HG03097 (cell line): ENCODE results near the gene DDX56.
"Not testable (repeated sequence)": the region's sequence is repeated elsewhere in the genome, so short reads cannot be mapped to it uniquely, and the experiment has no call there.

ENCODE experiments used
- ATAC-seq: cut with Tn5 transposase; IDR thresholded peaks from one replicate; pipeline ENCODE4 v1.9.1; 2021; ENCODE audit not compliant: unreplicated experiment, low FRiP score

The DDX56 gene

DNA sequence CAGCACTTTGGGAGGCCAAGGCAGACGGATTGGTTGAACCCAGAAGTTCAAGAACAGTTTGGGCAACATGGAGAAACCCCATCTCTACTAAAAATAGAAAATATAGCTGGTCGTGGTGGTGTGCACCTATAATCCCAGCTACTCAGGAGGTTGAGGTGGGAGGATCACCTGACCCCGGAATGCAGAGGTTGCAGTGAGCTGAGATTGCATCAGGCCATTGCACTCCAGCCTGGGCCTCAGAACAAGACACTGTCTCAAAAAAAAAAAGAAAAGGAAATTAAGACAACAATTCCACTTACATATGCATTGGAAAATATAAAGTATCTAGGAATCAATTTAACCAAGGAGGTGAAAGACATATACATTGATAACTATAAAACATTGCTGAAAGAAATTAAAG is 25.5 kb upstream of the DDX56 start:
- ATAC-seq = no peak

DNA sequence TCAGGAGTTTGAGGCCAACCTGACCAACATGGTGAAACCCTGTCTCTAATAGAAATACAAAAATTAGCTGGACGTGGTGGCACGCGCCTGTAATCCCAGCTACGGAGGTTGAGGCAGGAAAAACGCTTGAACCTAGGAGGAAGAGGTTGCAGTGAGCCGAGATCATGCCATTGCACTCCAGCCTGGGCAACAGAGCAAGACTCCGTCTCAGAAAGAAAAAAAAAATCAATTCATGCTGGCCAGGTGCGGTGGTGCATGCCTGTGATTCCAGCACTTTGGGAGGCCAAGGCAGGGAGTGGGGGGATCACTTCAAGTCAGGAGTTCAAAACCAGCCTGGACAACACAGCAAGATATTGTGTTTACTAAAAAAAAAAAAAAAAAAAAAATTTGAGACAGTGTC is 23.5 kb upstream of the DDX56 start:
- ATAC-seq = not testable (repeated sequence)

DNA sequence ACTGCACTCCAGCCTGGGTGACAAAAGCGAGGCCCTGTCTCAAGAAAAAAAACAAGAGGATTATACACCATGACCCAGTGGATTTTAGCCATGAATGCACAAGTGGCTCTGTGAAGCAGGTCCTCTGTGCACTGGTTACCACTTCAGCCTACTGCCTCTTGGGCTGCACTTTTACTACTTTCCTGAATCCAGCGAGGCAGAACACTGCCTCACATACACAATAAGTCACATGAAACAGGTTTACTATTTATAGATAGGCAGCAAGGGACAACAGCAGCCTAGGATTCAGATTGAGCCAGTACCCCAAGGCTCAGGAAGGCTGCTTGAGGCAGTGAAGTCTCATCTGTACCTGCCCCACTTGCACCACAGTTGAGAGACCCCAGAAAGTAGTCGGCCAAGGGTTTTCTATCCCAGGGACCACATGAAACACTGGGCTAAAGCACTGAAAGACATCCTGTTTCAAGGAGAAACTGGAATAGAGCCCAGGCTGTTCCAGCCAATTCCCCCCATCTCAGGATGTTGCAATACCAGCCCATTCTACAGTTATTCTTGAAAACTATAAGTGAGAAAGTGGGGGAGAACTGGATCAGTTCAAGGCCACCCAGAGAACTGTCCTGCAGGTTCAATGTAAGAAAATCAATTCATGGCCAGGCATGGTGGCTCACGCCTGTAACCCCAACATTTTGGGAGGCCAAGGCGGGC is 22.4 kb upstream of the DDX56 start:
- ATAC-seq = no peak

DNA sequence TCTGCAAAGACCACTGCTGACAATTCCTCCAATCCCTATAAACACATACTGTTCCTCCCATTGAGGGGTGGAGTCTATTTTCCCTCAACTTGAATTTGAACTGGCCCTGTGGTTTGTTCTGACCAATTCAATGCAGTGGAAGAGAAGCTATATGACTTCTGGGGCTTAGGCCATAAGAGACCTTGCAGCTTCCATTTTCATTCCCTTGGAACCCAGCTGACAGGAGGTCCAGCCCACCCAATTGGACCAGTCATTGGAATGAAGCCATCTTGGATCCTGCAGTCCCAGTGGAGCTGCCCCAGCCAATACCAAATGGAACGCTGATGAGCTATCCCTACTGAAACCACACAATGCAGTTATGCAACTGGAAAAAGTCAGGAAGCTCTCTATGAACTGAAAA is 17.2 kb upstream of the DDX56 start:
- no peak for ATAC-seq

DNA sequence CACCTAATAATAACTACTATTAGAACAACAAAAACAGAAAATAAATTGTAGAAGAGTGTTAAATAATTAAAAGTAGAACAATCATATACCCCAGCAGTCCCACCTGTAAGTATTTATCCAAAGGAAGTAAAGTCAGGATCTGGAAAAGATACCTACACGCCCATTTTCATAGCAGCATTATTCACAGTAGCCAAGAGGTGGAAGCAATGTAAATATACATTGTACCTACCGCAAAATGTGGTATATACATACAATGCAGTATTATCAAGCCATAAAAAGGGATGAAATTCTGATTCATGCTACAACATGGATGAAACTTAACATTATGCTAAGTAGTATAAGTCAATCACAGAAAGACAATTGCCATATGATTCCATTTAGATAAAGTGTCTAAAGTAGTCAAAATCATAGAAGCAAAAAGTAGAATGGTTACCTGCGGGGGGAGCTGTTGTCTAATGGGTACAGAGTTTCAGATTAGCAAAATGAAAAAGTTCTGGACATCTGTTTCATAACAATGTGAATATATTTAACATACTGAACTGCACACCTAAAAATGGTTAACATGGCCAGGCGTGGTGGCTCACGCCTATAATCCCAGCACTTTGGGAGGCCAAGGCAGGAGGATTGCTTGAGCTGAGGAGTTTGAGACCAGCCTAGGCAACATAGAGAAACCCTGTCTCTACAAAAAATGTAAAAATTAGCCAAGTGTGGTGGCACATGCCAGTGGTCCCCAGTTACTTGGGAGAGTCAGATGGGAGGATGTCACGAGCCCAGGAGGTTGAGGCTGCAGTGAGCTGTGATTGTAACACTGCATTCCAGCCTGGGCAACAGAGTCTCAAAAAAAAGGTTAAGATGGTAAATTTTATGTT is 14.4 kb upstream of the DDX56 start:
- ATAC-seq = no peak

DNA sequence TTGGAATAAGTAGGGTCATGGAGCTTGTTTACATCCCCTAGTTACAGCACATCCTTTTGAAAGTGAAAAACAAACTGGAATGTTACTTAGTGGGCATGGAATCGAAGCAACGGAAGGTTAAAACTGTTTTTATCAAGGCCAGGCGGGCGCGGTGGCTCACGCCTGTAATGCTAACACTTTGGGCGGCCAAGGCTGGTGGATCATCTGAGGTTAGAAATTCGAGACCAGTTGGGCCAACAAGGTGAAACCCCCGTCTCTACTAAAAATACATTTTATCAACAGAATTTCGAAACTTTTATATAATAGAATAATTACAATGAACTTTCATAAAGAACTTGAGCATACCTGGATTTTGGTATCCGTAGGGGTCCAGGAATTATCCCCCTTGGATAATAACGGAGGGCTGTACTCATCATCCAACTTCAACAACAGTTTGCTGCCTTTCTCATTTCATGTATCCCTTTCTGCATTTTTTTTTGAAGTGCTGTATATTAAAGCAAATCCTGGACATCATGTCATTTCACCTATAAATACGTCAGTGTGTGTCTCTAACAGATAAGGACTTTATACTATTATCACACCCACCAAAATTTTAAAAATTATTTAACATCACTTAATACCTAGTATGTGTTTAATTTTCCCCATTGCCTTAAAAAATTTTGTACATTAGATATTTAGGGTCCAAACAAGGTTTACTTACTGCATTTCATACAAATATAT is 9.6 kb upstream of the DDX56 start:
- ATAC-seq = no peak

DNA sequence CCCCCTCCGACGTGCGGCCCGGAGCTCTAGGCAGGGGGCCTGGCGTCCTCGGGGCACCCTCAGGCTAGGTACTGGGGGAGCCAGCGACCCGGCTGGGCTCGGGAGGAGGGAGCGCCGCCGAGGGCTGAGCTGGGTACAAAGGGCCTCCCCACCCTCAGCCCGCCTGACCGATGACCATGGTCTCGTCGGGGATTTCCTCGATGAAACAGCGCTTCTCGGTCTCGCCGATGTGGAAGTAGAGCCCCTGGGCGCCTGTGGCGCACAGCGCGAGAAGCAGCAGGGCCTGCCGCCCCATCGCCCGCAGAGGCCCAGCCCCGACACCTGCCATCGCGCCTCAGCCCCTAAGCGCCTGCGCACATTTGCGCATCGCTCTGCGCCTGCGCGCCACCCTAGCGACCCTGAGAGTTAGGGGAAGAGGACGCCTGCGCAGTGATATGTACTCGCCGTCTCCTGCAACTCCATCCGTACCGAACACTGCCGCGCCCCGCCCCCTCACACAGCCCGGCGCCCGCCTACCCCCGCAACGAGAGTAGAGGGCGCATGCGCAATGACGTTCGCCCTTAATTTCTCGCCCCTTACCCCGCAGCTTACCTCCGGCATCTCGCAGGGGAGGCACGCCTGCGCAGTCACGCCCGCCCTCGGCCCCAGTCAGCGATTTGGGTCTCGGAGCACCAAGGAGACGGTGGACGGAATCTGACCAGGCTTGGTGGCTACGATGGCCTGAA is 8.3 kb upstream of the DDX56 start, which contains the start of gene TMED4:
TSS of gene TMED4 (minus strand) at position 353 of the 725 bp plus-strand sequence. CDS start at position 328, 25 bp downstream.
- ATAC-seq = peak; percentile 78

DNA sequence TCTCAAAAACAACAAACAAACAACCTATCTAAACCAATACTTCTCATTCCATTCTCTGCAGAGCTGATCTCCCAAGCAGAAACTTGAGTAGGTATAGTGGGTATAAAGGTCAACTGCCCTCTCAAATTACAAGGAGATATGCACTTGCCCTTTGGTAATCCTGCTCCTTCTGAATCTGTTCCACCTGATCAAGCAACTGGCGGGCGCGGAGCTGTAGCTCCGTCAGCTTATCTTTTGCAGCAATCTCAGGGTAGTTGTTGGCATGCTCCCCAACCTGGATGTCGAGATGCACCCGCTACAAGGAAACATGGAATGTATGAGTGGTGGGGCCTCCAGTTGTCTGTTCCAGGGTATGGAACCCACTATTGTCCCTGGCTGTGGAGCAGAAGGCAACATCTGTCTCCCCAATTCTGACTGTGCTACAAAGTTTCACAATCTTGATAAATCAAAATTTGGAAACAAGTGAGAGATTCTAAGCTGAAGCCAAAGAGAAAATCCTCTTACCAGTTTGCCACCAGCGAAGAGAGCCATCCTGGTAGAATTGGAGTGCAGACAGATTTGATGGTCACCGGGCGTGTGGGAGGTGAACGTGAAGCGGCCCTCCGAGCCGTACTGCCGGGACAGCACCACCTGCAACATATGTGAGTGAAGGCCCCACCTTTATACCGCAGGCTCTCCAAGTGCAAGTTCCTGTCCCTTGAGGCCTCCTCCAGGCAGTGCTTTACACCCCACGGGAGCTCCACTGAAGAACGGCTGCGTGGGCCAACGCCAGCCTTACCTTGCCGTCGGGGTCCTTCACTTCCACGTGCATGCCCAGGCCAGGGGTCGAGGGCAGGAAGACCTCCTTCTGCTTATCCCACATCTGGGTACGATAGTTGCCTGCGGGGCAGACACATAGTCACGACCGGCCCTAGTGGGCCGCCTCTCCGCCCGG is 7.5 kb upstream of the DDX56 start:
- ATAC-seq = peak; percentile 25

DNA sequence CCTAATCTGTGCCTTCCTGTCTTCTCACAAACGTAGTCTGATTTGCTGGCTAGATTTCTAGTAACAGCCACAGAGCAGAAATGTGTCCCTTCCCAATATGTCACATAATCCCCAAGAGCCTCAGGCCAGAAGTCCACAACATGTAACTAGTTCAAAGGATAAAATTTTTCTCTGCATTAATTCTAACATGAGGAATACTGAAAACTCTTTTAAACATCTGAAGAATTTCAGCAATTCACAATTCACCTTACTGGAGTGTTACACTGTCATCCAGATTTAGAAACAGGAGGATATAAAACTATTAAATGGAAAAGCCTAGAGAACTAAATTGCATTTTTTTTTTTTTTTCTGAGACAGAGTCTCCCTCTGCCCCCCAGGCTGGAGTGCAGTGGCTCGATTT is 2.5 kb upstream of the DDX56 start:
- no peak for ATAC-seq

DNA sequence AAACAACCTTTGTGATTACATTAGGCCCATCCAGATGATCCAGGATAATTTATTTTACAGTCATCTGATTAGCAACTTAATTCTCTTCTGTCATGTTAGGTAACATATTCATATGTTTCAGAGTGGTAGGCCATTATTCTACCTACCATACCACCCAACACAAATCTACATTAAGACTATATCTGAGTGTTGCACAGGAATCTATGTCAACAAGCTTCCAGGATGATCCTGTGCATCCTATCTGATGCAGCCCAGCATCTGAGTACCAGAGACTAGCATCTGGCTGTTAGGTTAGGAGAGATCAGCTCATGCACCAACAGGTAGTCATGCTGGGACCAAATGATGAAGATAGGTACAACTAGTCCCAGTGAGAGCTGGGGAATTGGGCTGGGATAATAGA is 1.3 kb upstream of the DDX56 start:
- no peak for ATAC-seq

DNA sequence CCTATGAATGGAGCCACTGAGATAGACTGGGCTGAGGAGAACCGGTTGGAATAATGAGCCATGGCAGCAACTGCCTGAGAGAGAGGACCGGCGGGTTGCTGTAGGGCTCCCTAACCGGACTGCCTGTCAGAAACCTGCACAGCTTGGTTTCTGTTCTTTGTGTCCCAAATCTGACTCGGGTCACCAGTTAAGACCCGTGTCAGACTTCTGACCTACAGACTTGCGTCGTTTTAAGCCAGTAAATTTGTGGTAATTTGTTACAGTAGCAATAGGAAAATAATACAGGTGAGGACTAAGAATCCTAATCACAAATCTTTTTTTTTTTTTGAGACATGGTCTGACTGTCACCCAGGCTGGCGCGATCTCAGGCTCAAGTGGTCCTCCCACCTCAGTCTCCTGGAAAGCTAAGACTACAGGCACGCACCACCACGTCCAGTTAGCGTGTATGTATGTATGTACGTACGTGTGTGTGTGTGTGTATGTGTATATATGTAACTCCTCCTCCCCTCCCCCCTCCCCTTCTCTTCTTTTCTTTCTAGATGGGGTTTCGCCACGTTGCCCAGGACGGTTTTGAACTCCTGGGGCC is 672 bp upstream of the DDX56 start:
- ATAC-seq = no peak

DNA sequence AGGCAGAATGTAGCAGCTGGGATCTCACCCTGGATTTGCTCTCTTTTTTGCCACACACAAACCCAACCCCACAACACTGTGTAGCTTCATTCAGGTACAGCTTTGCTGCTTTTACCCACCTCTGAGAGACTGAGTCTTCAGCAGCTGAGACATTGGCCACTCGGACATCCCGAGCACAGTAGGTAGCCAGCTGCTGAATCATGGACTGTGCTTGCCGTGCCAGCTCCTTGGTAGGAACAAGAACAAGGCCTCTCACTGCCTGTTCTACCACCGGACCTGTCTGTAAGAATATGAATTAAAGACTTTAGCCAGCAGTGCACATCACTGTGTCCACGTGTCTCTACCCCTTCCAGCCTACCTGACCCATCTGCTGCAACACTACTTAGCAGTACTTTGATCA is 937 bp downstream of the DDX56 start:
- ATAC-seq = no peak

DNA sequence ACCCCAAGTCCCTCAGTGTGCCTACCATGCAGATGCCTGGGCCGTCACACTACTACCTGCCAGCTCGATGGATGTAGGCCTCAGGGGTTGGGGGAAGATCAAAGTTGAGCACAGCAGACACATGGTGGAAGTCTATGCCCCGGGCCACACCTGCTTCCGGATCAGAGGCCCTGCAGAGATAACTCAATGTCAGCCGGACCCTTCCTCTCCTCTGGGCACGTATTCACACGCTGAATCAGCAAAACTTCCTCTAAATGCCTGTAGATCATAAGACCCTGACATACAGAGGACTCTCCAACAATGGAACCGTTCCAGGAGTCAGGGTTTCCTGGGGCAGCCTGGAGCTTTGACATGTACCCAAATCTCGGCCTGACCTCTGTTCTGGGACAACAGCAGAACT is 3.7 kb downstream of the DDX56 start:
- no peak for ATAC-seq

DNA sequence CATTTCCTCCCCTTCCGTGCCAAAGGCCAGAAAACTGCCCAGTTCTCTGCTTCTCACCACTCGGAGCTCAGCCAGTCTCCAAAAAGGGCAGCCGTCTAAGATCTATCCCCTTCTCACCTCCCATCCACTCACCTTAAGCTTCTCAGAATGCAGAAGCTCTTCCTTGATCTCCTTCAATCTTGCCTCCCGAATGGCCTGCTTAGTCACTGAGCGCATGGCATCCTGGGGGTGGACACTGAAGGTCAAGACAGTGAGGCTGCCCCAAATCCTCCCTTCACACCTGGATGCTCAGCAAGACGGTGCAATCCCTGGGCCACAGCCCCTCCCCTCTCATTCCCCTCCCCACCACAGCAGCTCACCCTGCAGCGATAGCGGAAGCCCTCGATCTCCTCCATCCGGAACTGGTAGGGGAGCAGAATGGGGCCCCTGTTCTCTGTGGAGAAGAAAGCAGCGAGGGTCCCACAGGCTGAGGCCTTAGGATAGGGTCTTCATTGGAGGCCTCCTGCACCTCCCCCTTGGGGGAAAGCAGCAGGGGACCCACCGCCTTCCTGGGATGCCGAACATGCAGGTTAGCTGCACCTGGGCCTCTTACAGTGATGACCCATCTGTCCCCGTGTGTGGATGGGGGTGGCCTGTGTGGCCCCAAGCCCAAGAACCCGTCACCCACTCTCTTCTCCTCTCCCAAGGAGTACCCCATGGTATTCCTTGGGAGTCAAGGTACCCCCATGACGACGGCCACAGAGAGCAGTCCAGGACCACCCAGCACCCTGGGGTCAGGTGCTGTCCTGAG is 4.7 kb downstream of the DDX56 start:
- no peak for ATAC-seq

DNA sequence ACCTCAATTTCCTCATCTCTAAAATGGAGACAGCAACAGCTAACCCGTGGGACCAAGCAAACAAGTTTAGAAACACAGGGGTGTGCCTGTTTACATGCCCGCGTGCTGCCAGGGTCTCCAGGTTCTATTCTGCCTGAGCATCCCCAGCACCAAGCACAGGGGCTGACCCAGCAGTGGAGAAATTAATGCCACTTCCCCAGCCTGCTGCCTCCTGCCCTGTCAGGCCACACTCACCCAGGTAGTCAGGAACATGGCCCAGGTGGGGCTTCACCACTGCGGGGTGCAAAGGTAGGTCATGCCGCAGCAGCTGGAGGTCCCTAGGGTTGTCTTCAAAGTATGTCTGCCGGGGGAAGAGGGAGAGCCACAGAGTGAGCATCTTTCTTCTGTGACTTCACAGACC is 5.8 kb downstream of the DDX56 start:
- ATAC-seq = no peak

DNA sequence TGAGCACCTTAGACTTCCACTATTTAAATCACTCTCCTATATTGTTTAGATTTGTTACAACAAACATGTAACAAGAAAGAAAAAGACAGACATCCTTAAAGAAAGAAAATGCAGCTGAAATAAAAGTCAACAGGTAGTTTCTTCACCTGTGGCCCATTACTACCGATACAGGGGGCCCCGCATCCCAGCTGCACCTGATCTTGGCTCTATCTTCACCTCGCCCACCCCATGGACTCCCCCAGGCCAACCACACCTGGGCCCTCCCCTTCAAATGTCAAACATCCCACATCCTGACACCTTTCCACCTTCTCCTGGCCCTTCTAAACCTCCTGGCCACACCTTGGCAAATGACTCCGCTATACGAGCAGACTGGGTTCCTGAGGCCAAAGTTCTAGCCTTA is 7.0 kb downstream of the DDX56 start:
- no peak for ATAC-seq

DNA sequence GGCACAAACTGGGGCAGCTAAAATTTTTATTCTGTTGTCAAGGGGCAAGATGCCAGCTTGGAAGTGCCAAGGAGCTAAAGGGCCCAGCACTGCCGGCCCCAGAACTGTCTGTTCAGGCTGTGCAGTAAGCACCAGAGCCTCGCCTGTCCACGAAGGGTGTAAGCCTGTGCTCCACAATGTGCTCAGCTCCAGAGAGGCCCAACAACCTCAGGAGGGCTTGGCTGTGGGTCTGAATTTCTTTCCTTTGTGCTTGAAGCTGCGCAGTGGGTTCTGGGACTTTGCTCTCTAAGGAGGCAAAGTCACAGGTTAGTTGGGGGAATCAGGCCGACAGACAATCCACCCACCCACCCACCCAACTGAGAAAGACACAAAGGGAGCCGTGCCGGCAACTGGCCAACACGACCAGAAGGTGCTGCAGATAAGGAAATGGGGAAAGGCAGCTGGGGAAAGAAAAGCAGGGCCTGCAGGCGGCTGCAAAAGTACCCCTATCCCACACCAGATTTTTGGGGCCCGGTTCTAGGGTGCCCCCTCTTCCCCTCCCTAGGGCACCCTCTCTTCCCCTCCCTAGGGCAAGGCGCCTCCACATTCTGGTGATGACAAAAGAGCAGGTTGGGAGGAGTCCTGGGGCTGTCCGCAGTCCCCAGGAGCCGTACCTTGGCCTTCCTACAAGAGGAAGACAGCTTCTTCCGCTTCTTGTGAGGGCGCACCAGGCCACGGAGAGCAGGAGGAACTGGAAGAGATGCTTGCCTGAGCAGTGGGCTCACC is 7.7 kb downstream of the DDX56 start:
- no peak for ATAC-seq
